Liver (tissue), 9 donors: ENCODE data around the gene CHML. TPM values are rescaled to one million over a fixed set of nuclear protein-coding genes. Genes with fewer than 3 reads are reported as not detected.

Experiments used
- DNase-seq: peaks from one replicate; pipeline ENCODE4 v3.0.0-alpha.2; 2017; ENCODE audit warnings: low spot score
- H3K27ac ChIP-seq, 2 donors: one replicate each; pipeline ENCODE4 v1.7.0; 2013; ENCODE audit warnings: inconsistent platforms in 2 of 2, low read length in 2 of 2, control low read depth in 1 of 2, low read depth in 1 of 2, mild to moderate bottlenecking in 1 of 2
- H3K27me3 ChIP-seq, 4 donors: one replicate each; pipeline versions ENCODE4 v1.6.1 to v1.7.0; 2013; ENCODE audit warnings: low read length in 3 of 4, inconsistent platforms in 1 of 4, mild to moderate bottlenecking in 1 of 4, moderate library complexity in 1 of 4; ENCODE audit not compliant: control insufficient read depth in 4 of 4, insufficient read depth in 4 of 4
- H3K36me3 ChIP-seq, 4 donors: one replicate each; pipeline versions ENCODE4 v1.6.1 to v1.7.0; 2013; ENCODE audit warnings: low read length in 3 of 4, mild to moderate bottlenecking in 3 of 4, low read depth in 1 of 4, moderate library complexity in 1 of 4; ENCODE audit not compliant: control insufficient read depth in 4 of 4, insufficient read depth in 3 of 4
- H3K4me1 ChIP-seq, 4 donors: one replicate each; pipeline versions ENCODE4 v1.6.1 to v1.7.0; 2013; ENCODE audit warnings: low read length in 3 of 4, mild to moderate bottlenecking in 3 of 4, moderate library complexity in 1 of 4; ENCODE audit not compliant: control insufficient read depth in 4 of 4, insufficient read depth in 4 of 4
- H3K4me3 ChIP-seq, 3 donors: one replicate each; pipeline versions ENCODE4 v1.6.1 to v1.7.0; 2013; ENCODE audit warnings: low read length in 3 of 3, control low read depth in 1 of 3, low read depth in 1 of 3, mild to moderate bottlenecking in 1 of 3
- H3K9ac ChIP-seq, 2 donors: one replicate each; pipeline ENCODE4 v1.7.0; 2013; ENCODE audit warnings: low read length in 2 of 2, mild to moderate bottlenecking in 2 of 2, moderate library complexity in 2 of 2, control low read depth in 1 of 2, low read depth in 1 of 2
- H3K9me3 ChIP-seq, 4 donors: one replicate each; pipeline versions ENCODE4 v1.6.1 to v1.7.0; 2013; ENCODE audit warnings: low read length in 3 of 4; ENCODE audit not compliant: control insufficient read depth in 4 of 4
- CTCF ChIP-seq: fragments of 150-350 bp; IDR thresholded peaks from 2 replicates; pipeline ENCODE4 v1.5.1; 2017; ENCODE audit warnings: improper control_type of control experiment, low read depth, low read length; ENCODE audit not compliant: missing input control
- EGR1 ChIP-seq, 2 donors: IDR thresholded peaks; 2 replicates each; pipeline ENCODE4 v1.6.1; 2016 to 2018; ENCODE audit warnings: antibody characterized with exemption in 2 of 2, low read depth in 2 of 2
- FOXA1 ChIP-seq: IDR thresholded peaks from 2 replicates; pipeline ENCODE4 v1.6.1; 2016; ENCODE audit warnings: antibody characterized with exemption
- FOXA2 ChIP-seq: IDR thresholded peaks from 2 replicates; pipeline ENCODE4 v1.6.1; 2016; ENCODE audit warnings: antibody characterized with exemption
- GABPA ChIP-seq, 2 donors: IDR thresholded peaks in 1 of 2; conservative IDR thresholded peaks in 1 of 2; 2 replicates each; pipeline ENCODE4 v1.6.1; 2016; ENCODE audit warnings: antibody characterized with exemption in 2 of 2, mild to moderate bottlenecking in 1 of 2, moderate library complexity in 1 of 2
- HNF4A ChIP-seq, 2 donors: conservative IDR thresholded peaks; 2 replicates each; pipeline ENCODE4 v1.6.1; 2016; ENCODE audit warnings: antibody characterized with exemption in 2 of 2, mild to moderate bottlenecking in 2 of 2
- HNF4G ChIP-seq: IDR thresholded peaks from 2 replicates; pipeline ENCODE4 v1.6.1; 2016; ENCODE audit warnings: antibody characterized with exemption
- NR2F2 ChIP-seq: IDR thresholded peaks from 2 replicates; pipeline ENCODE4 v1.6.1; 2016; ENCODE audit warnings: antibody characterized with exemption
- RAD21 ChIP-seq, 2 donors: IDR thresholded peaks; 2 replicates each; pipeline ENCODE4 v1.6.1; 2016; ENCODE audit warnings: antibody characterized with exemption in 2 of 2, mild to moderate bottlenecking in 2 of 2
- SP1 ChIP-seq: IDR thresholded peaks from 2 replicates; pipeline ENCODE4 v1.6.1; 2018; ENCODE audit warnings: antibody characterized with exemption, mild to moderate bottlenecking
- WGBS: extraction: QIAGEN DNeasy Blood & Tissue Kit; methylation state at CpG from one replicate; pipeline ENCODE4 v1.1.7; 2013; 5-methylcytosine and 5-hydroxymethylcytosine counted together
- polyA plus RNA-seq, 2 donors: library from polyadenylated mRNA; stranded (reverse) in 1 of 2; unstranded in 1 of 2; fragments of 200-250 nt in 1 of 2; fragments of >200 nt in 1 of 2; fragmentation: Nextera tagmentation in 1 of 2; extraction: Ambion mirVana in 1 of 2; gene quantifications; one replicate each; pipeline versions ENCODE4 v1.2.1 to v1.2.3, GENCODE V29; 2013 to 2015
- total RNA-seq, 2 donors: library from RNA; depleted of rRNA; stranded (reverse); fragments of >200 nt; gene quantifications; one replicate each; pipeline ENCODE4 v1.2.3, GENCODE V29; 2014
- donor health status: healthy.
- donor health status: healthy.
- donor health status: healthy.
- donor health status: healthy.
- donor health status: healthy.

The CHML gene
- total and polyA plus RNA-seq, 4 donors: 0.53 to 8.1 (median 3.3) TPM

GRCh38 chr1:241607497-241607896 lies 32.7 kb downstream of the CHML start:
- no peak overlapping the region for H3K9ac ChIP-seq
- no peak overlapping the region for H3K4me3 ChIP-seq
- no peaks in the 10 kb centered on the region for H3K9me3 ChIP-seq
- no peak for DNase-seq
- H3K27me3 ChIP-seq: no peaks in the 10 kb centered on the region
- TF ChIP-seq NR2F2: no peak
- no peak for TF ChIP-seq HNF4A (conservative IDR thresholded peaks at IDR 0.05)
- no peak for TF ChIP-seq CTCF
- H3K4me1 ChIP-seq: peaks cover 2 to 19% (median 16%) of the 10 kb centered on the region in 4 donors
- H3K27ac ChIP-seq: no peak overlapping the region
- H3K36me3 ChIP-seq: peaks cover 0 to 8% (median 0%) of the 10 kb centered on the region in 4 donors

GRCh38 chr1:241606544-241606943 lies 33.6 kb downstream of the CHML start:
- Histone ChIP-seq H3K4me3 (no peak overlapping the region), H3K4me1 (peaks cover 2 to 19% (median 16%) of the 10 kb centered on the region in 4 donors), H3K27me3 (no peaks in the 10 kb centered on the region), H3K9ac (no peak overlapping the region), H3K9me3 (no peaks in the 10 kb centered on the region), H3K36me3 (peaks cover 0 to 8% (median 0%) of the 10 kb centered on the region in 4 donors), H3K27ac (no peak overlapping the region)
- TF ChIP-seq NR2F2 (no peak), SP1 (no peak), EGR1 (IDR thresholded peaks at IDR 0.05; ENCODE audit: low read depth in 2 of 2) (no peak), GABPA (IDR thresholded peaks at IDR 0.05 in 1 of 2, conservative IDR thresholded peaks at IDR 0.05 in 1 of 2) (no peak)
- WGBS: 93% methylated on average over 5 of the region's 5 CpGs
- no peak for DNase-seq

- H3K27ac ChIP-seq: no peak overlapping the region
- TF ChIP-seq RAD21 (IDR thresholded peaks at IDR 0.05) (peak in 1 of 2 donors; percentile 60), FOXA1 (no peak), EGR1 (IDR thresholded peaks at IDR 0.05; ENCODE audit: low read depth in 2 of 2) (no peak), FOXA2 (no peak), HNF4G (no peak), CTCF (peak; percentile 17)
- no peak overlapping the region for H3K9ac ChIP-seq
- no peak for DNase-seq
- H3K9me3 ChIP-seq: no peaks in the 10 kb centered on the region
- peaks cover 2 to 10% (median 8%) of the 10 kb centered on the region in 4 donors for H3K4me1 ChIP-seq
- no peaks in the 10 kb centered on the region for H3K27me3 ChIP-seq
- H3K36me3 ChIP-seq: peaks cover 0 to 8% (median 0%) of the 10 kb centered on the region in 4 donors
- 81% methylated on average over 9 of the region's 9 CpGs for WGBS
- H3K4me3 ChIP-seq: no peak overlapping the region
Measured at GRCh38 chr1:241605146-241605805, 34.9 kb downstream of the CHML start.
